ENCODE measurements around the gene ACAD10. TPM values are rescaled to one million over a fixed set of nuclear protein-coding genes. Genes with fewer than 3 reads are reported as not detected.

Gene ACAD10
- 14.9 and 15.6 TPM in 2 replicates for total RNA-seq

GRCh38 chr12:111685811-111686573, at the start of gene ACAD10, which contains the start of gene BRAP:
Gene ACAD10 (plus strand): TSS chr12:111686053. CDS start chr12:111692710, 6,657 bp downstream.
Gene BRAP (minus strand): TSS chr12:111685956. CDS start chr12:111685792, 164 bp downstream.

DNA sequence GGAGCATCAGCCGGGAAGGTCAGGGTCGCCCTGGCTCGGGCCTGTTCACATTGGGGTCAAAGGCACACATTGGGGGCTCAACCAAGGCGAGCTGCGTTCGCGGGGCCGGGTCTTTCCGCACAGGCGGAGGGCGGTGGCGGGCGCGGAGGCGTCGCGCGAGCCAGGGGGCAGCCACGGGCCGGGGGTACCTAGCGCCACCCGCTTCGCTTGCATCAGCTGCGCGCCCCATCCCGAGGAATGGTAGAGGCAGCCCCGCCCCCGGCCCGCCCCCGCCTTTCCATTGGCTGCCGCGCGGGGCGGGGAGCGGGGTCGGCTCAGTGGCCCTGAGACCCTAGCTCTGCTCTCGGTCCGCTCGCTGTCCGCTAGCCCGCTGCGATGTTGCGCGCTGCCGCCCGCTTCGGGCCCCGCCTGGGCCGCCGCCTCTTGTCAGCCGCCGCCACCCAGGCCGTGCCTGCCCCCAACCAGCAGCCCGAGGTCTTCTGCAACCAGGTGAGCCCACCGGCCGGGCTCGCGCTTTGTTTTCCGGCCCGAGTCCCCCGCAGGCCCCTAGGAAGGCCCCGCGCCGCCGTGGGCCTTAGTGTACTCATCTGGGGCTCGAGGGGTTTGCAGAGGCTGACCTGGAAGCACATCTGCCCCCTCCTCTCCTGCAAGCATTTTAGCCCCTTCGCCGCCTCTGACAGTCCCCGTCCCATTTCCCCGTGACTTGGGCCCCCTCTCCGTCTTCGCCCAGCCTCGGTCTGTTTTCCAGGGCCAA, 80.9 kb downstream of the ACAD10 start, which contains the start of gene ALDH2:
TSS of gene ALDH2 (plus strand) at position 326 of the 754 bp plus-strand sequence. CDS start at position 376, 50 bp downstream.

Small RNA genes lying within 50 kb of the gene (small RNA-seq; reads per million reads assigned to genes)
- gene MIR6761, result not detected

Other genes starting within 250 kb of the ACAD10 start
- 61.9 and 68.5 TPM in 2 replicates for gene ATXN2, start 86.7 kb upstream of the ACAD10 start, total RNA-seq
- 22.1 and 24.3 TPM in 2 replicates for gene BRAP, start 97 bp upstream of the ACAD10 start, total RNA-seq
- 32.4 and 47.1 TPM in 2 replicates for gene ALDH2, start 80.9 kb downstream of the ACAD10 start, total RNA-seq
- gene MAPKAPK5, start 156.2 kb downstream of the ACAD10 start, total RNA-seq, result 48.2 and 54.0 TPM in 2 replicates